GM12801 (cell line): ENCODE data around the gene RASGRP1.

Source experiments
- TF ChIP-seq, protein P1 (sequence below): IDR thresholded peaks from one replicate; pipeline ENCODE4 v1.5.1; 2011; ENCODE audit warnings: control low read depth; ENCODE audit not compliant: insufficient read length; ENCODE audit errors: extremely low read depth

RASGRP1 gene

GRCh38 chr15:38525489-38525888, 39.1 kb downstream of the RASGRP1 start:
- TF ChIP-seq, protein P1, sequence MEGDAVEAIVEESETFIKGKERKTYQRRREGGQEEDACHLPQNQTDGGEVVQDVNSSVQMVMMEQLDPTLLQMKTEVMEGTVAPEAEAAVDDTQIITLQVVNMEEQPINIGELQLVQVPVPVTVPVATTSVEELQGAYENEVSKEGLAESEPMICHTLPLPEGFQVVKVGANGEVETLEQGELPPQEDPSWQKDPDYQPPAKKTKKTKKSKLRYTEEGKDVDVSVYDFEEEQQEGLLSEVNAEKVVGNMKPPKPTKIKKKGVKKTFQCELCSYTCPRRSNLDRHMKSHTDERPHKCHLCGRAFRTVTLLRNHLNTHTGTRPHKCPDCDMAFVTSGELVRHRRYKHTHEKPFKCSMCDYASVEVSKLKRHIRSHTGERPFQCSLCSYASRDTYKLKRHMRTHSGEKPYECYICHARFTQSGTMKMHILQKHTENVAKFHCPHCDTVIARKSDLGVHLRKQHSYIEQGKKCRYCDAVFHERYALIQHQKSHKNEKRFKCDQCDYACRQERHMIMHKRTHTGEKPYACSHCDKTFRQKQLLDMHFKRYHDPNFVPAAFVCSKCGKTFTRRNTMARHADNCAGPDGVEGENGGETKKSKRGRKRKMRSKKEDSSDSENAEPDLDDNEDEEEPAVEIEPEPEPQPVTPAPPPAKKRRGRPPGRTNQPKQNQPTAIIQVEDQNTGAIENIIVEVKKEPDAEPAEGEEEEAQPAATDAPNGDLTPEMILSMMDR = no peak

DNA sequence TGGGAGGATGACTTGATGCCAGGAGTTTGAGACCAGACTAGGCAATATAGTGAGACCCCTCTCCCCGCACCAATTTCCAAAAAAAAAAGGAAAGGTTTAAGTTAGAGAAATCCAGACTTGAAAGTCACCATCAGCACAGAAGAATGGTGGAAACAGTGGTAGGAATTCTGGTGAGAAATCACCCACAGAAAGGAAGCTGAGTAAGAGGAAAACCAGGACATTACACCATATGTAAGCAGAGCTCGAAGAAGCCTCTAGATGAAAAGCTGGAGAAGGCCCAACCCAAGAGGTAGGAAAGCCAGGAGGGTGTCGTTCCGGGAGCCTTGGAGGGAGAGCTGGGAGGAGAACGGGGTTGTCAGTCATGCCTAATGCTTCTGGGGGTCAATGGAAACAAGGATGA, 40.5 kb downstream of the RASGRP1 start:
- TF ChIP-seq, protein P1 = no peak

- TF ChIP-seq, protein P1 = no peak
Measured at GRCh38 chr15:38522922-38523321, 41.7 kb downstream of the RASGRP1 start.

DNA sequence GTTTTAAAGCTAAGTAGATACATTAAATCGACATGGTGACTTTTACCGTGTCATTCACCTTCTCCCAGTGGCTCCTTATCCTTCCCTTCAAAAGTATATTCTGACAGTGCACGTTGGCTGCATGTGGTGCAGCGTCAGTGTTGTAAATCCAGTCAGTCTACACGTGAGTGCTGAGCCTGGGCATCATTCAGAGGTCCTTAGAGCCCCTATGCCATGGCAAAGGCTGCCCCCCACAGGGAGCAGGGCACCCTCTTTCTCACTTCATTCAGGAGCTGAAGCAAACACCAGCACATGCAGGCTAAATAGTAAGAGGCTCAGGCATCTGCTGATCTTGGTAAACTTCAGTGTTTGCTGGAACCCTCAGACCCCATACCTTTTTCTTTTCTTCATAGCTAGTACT, 43.3 kb downstream of the RASGRP1 start:
- TF ChIP-seq, protein P1 = no peak

DNA sequence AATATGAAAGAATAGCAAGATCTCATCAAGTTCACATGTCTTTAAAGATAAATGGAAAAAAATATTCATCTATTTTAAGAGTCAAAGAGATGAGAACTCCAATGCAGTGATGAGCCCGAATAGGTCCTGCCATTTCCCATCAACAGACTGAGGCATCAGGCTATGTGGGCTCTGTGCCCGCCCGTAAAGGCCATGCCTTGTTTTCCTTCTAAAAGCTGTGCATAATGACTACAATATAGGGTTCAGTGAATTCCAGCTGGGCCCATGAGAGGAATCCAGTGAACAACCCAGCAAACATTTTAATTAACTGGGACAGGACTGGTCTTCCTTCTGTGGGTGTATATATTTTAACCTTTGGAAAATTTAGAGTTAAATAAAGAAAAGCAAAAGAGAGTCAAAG, 44.6 kb downstream of the RASGRP1 start:
- TF ChIP-seq, protein P1 = no peak

GRCh38 chr15:38518084-38518483, 46.5 kb downstream of the RASGRP1 start:
- TF ChIP-seq, protein P1 = no peak

GRCh38 chr15:38517312-38517975, 47.2 kb downstream of the RASGRP1 start:
- TF ChIP-seq, protein P1 = no peak
